ENCODE measurements around the gene GLB1L.

The GLB1L gene

GRCh38 chr2:219252570-219252899, 7.3 kb upstream of the GLB1L start:
- DNase-seq, result no peak

GRCh38 chr2:219252084-219252483, 6.8 kb upstream of the GLB1L start:
- no peak for DNase-seq

- no peak for DNase-seq
These were observed 6.4 kb upstream of the GLB1L start for GRCh38 chr2:219251656-219252055.

- no peak for DNase-seq
These were observed 5.0 kb upstream of the GLB1L start for GRCh38 chr2:219250049-219250781.

GRCh38 chr2:219249203-219249980, 4.1 kb upstream of the GLB1L start:
- peak; percentile 10 for DNase-seq

- DNase-seq, result no peak
These were observed 3.6 kb upstream of the GLB1L start for GRCh38 chr2:219248845-219249202.

GRCh38 chr2:219247678-219248642, 2.7 kb upstream of the GLB1L start:
- no peak for DNase-seq

GRCh38 chr2:219246559-219246958, 1.3 kb upstream of the GLB1L start:
- DNase-seq, result no peak

GRCh38 chr2:219245899-219246230, 621 bp upstream of the GLB1L start:
- no peak for DNase-seq

GRCh38 chr2:219244789-219245147, 476 bp downstream of the GLB1L start:
- DNase-seq, result no peak

- no peak for DNase-seq
These were observed 1.9 kb downstream of the GLB1L start for GRCh38 chr2:219243291-219243761.

- DNase-seq, result no peak
These were observed 10.9 kb downstream of the GLB1L start for GRCh38 chr2:219234331-219234730.

- DNase-seq, result no peak
These were observed 15.1 kb downstream of the GLB1L start for GRCh38 chr2:219230059-219230540.

- peak; percentile 94 for DNase-seq
These were observed 15.8 kb downstream of the GLB1L start, which contains the start of the genes ANKZF1 and ATG9A for GRCh38 chr2:219229305-219230058. ANKZF1 (plus strand) TSS chr2:219229806; CDS start chr2:219230258, 452 bp downstream. ATG9A (minus strand) TSS chr2:219229636; CDS start chr2:219228024, 1,612 bp downstream.

GRCh38 chr2:219228911-219229304, 16.3 kb downstream of the GLB1L start:
- DNase-seq, result no peak

GRCh38 chr2:219228041-219228910, 17.0 kb downstream of the GLB1L start:
- DNase-seq, result no peak

- DNase-seq, result no peak
These were observed 19.9 kb downstream of the GLB1L start for GRCh38 chr2:219225350-219225749.

- no peak for DNase-seq
These were observed 21.2 kb downstream of the GLB1L start for GRCh38 chr2:219223831-219224610.

GRCh38 chr2:219221957-219222518, 23.2 kb downstream of the GLB1L start:
- DNase-seq, result no peak
